Fibroblast of mammary gland (primary cell): Measurements from ENCODE around the gene CNTN5.

Experiments used
- DNase-seq: peaks from one replicate; pipeline ENCODE4 v3.0.0-alpha.2; 2010; ENCODE audit warnings: low read depth
- H3K4me3 ChIP-seq: 2 replicates; pipeline ENCODE4 v1.5.1; 2011; ENCODE audit warnings: low read depth, mild to moderate bottlenecking, low read length, moderate library complexity; ENCODE audit not compliant: control insufficient read depth
- TF ChIP-seq, protein P1 (sequence below): conservative IDR thresholded peaks from 2 replicates; pipeline ENCODE4 v1.5.1; 2011; ENCODE audit warnings: low read depth, low read length, inconsistent platforms; ENCODE audit not compliant: control insufficient read depth, insufficient read depth

CNTN5 gene

DNA sequence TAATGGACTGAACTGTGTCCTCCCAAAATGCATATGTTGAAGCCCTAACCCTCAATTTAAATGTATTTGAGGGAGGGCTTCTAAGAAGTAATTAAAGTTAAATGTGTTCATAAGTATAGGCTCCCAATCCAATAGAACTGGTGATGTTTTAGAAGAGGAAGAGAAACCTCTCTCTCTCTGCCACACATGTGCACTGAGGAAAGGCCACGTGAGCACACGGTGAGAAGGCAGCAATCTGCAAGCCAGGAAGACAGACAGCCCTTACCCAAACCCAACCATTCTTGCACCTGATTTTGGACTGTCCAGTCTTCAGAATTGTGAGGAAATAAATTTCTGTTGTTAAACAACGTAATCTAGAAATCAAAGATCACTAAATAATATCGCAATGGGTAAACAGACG, 1164.8 kb downstream of the CNTN5 start:
- no peak overlapping the region for H3K4me3 ChIP-seq
- TF ChIP-seq, protein P1, sequence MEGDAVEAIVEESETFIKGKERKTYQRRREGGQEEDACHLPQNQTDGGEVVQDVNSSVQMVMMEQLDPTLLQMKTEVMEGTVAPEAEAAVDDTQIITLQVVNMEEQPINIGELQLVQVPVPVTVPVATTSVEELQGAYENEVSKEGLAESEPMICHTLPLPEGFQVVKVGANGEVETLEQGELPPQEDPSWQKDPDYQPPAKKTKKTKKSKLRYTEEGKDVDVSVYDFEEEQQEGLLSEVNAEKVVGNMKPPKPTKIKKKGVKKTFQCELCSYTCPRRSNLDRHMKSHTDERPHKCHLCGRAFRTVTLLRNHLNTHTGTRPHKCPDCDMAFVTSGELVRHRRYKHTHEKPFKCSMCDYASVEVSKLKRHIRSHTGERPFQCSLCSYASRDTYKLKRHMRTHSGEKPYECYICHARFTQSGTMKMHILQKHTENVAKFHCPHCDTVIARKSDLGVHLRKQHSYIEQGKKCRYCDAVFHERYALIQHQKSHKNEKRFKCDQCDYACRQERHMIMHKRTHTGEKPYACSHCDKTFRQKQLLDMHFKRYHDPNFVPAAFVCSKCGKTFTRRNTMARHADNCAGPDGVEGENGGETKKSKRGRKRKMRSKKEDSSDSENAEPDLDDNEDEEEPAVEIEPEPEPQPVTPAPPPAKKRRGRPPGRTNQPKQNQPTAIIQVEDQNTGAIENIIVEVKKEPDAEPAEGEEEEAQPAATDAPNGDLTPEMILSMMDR: no peak
- no peak for DNase-seq

DNA sequence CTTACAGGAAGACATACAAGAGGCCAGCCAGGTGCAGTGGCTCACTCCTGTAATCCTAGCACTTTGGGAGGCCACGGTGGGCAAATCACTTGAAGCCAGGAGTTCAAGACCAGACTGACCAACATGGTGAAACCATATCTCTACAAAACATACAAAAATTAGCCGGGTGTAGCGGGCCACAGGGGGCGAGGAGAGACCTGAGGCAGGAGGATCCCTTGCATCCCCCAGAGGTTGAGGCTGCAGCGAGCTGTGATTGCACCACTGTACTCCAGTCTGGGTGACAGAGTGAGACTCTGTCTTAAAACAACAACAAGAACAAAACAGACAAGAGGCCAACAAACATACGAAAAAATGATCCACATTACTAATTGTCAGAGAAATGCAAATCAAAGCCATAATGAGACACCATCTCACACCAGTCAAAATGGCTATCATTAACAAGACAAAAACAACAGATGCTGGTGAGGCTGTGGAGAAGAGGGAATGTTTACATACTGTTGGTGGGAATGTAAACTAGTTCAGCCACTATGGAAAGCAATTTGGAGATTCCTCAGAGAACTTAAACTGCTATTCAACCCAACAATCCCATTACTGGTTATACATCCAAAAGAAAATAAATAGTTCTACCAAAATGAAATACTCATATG, 1167.5 kb downstream of the CNTN5 start:
- H3K4me3 ChIP-seq: no peak overlapping the region
- TF ChIP-seq, protein P1: no peak
- no peak for DNase-seq

DNA sequence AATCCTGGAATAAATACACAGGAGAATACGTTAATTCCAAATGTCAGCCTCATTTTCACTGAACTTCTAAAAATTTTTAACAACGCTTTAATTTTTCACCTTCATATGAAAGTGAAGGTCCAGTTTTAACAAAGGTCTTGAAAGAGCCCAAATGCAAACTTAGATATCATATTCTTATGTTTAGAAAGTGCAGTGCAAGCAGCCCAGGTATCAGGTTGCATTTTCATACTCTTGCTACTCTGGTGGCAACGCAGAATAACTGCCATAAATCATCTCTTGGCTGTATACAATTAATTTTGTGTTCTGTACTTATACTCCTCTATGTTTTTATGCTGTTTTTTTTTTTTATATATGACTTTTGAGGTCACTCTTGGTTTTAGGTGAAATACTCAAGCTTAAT, 1169.6 kb downstream of the CNTN5 start:
- H3K4me3 ChIP-seq: no peak overlapping the region
- DNase-seq: no peak
- TF ChIP-seq, protein P1: no peak

DNA sequence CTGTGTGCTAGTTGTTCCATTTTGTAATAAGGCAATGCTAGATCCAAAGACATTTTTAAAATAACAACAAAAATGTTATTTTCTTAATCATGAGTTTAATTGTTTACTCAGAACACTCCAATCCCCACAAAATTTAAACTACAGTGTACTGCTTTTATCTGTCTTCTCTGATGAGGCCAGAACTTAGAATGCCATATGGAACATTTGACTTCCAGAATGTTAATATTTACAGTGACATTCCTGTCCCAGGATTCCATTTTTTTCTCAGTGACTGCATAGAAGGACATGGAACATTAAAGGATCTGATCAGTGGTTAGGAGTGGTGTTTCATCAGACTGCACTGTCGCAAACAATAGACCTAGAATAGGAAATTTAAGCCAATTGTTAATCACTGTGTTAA, 1171.4 kb downstream of the CNTN5 start:
- no peak for DNase-seq
- TF ChIP-seq, protein P1: no peak
- H3K4me3 ChIP-seq: no peak overlapping the region

DNA sequence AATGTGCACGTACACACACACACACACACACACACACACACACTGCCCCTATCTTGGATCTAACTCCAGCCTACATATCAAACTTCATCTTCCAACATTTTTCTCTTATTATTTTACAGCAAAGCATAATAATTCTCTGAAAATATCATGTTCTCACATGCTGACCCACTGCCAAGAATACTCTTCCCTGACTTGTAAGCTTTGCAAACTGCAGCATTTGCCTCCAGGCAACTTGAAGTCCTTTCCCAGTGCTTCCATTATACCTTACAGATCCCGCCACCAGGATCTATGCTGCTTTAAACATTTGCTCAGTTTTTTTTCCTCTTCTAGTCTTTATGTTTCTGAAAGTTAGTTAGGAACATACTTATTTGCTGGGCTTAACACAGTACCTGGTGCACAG, 1183.0 kb downstream of the CNTN5 start:
- no peak overlapping the region for H3K4me3 ChIP-seq
- TF ChIP-seq, protein P1: no peak
- peak; percentile 1 for DNase-seq

DNA sequence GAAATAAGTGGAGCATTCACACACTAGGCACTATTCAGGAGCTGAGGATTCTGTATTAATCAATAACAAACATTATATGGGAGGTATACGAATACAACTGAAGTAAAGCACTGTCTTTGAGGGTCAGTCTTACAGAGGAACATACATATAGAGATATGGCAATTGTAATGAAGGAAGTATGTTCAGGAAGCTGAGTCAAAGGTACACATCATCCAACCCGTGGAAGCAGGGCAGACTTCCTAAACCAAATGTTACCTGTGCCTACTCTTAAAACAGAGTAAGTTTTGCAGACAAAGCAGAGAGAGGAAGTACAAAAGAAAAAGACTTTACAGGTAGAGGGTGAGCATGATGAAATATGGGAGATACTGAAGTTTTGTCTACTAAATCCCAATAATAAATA, 1185.2 kb downstream of the CNTN5 start:
- no peak for DNase-seq
- no peak overlapping the region for H3K4me3 ChIP-seq
- TF ChIP-seq, protein P1: no peak

DNA sequence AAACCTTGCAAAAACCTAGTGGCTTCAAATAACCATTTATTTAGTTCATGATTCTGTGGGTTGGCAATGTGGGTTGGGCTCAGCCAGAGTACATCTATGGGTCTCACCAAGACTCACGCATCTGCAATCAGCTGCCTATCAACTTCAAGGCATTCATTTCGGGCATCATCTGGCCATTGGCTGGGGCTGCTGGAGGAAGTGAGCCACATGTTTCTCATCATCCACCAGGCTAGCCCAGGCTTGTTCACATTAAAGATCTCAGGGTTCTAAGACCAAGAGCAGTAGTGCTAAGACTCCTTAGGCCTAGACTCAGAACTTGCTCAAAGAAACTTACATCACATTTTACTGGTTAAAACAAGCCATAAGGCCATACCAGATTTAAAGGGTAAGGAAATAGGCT, 1187.5 kb downstream of the CNTN5 start:
- H3K4me3 ChIP-seq: no peak overlapping the region
- peak; percentile 20 for DNase-seq
- TF ChIP-seq, protein P1: no peak
